Keratinocyte (primary cell): ENCODE results near the gene DGKA. TPM values are rescaled to one million over a fixed set of nuclear protein-coding genes. Genes with fewer than 3 reads are reported as not detected.

ENCODE experiments used
- DNase-seq: peaks from one replicate; pipeline ENCODE4 v3.0.0-alpha.2; 2011; ENCODE audit warnings: low read depth, missing footprints, low spot score
- FAIRE-seq: peaks from 2 replicates; lab custom pipeline; 2011; peaks lifted over from hg19 to GRCh38; lab: Jason Lieb, UNC
- H2AFZ ChIP-seq: 2 replicates; pipeline ENCODE4 v1.6.0; 2012; ENCODE audit warnings: low read length, control low read depth, inconsistent platforms; ENCODE audit not compliant: control insufficient read depth
- H3K27ac ChIP-seq: 2 replicates; pipeline ENCODE4 v1.5.1; 2011; ENCODE audit warnings: low read length; ENCODE audit not compliant: control insufficient read depth, insufficient read depth
- H3K27me3 ChIP-seq: 3 replicates; pipeline ENCODE4 v1.6.0; 2011; ENCODE audit warnings: low read length; ENCODE audit not compliant: control insufficient read depth, insufficient read depth; ENCODE audit errors: extremely low read depth
- H3K36me3 ChIP-seq, 2 experiments: 2 replicates in 1 of 2; 3 replicates in 1 of 2; pipeline ENCODE4 v1.5.1; 2011; ENCODE audit warnings: low read length in 2 of 2, mild to moderate bottlenecking in 1 of 2; ENCODE audit not compliant: control insufficient read depth in 2 of 2, insufficient read depth in 2 of 2; ENCODE audit errors: extremely low read depth in 1 of 2
- H3K4me1 ChIP-seq: 3 replicates; pipeline ENCODE4 v1.5.1; 2011; ENCODE audit warnings: low read length; ENCODE audit not compliant: control insufficient read depth, insufficient read depth; ENCODE audit errors: extremely low read depth
- H3K4me2 ChIP-seq: 3 replicates; pipeline ENCODE4 v1.6.0; 2011; ENCODE audit warnings: low read depth, low read length; ENCODE audit not compliant: control insufficient read depth, insufficient read depth; ENCODE audit errors: extremely low read depth
- H3K4me3 ChIP-seq, 3 experiments: fragments of 200-600 bp in 1 of 3; sonication (generic) in 1 of 3; 2 replicates in 2 of 3; 3 replicates in 1 of 3; pipeline ENCODE4 v1.5.1; 2011 to 2016; ENCODE audit warnings: low read length in 3 of 3, mild to moderate bottlenecking in 3 of 3, control low read depth in 2 of 3, inconsistent platforms in 1 of 3, low read depth in 1 of 3, mixed read lengths in 1 of 3, mixed run types in 1 of 3, moderate library complexity in 1 of 3; ENCODE audit not compliant: control insufficient read depth in 2 of 3, insufficient read depth in 2 of 3; ENCODE audit errors: extremely low read depth in 1 of 3
- H3K79me2 ChIP-seq: 2 replicates; pipeline ENCODE4 v1.6.0; 2012; ENCODE audit warnings: low read length; ENCODE audit not compliant: control insufficient read depth, insufficient read depth
- H3K9ac ChIP-seq: 3 replicates; pipeline ENCODE4 v1.6.0; 2011; ENCODE audit warnings: low read length; ENCODE audit not compliant: control insufficient read depth, insufficient read depth; ENCODE audit errors: extremely low read depth
- H3K9me1 ChIP-seq: 3 replicates; pipeline ENCODE4 v1.6.0; 2011; ENCODE audit warnings: low read length; ENCODE audit not compliant: control insufficient read depth, insufficient read depth; ENCODE audit errors: extremely low read depth
- H3K9me3 ChIP-seq: 2 replicates; pipeline ENCODE4 v1.5.1; 2012; ENCODE audit warnings: low read depth, low read length; ENCODE audit not compliant: control insufficient read depth
- H4K20me1 ChIP-seq: 3 replicates; pipeline ENCODE4 v1.6.0; 2011; ENCODE audit warnings: low read length; ENCODE audit not compliant: control insufficient read depth, insufficient read depth; ENCODE audit errors: extremely low read depth
- CTCF ChIP-seq, 3 experiments: IDR thresholded peaks in 1 of 3; conservative IDR thresholded peaks in 1 of 3; optimal IDR thresholded peaks in 1 of 3; 2 replicates in 2 of 3; 3 replicates in 1 of 3; pipeline versions ENCODE3 to v1.5.1; 2011; ENCODE audit warnings: low read length in 3 of 3, mild to moderate bottlenecking in 3 of 3, moderate library complexity in 2 of 3, control low read depth in 1 of 3, inconsistent platforms in 1 of 3; ENCODE audit not compliant: insufficient read depth in 2 of 3; ENCODE audit errors: extremely low read depth in 1 of 3
- EZH2 ChIP-seq: IDR thresholded peaks from one replicate; pipeline ENCODE4 v1.6.1; 2012; ENCODE audit warnings: inconsistent platforms, mild to moderate bottlenecking, low read length, moderate library complexity
- dilution Hi-C: fragments of 300-500 bp; cut with MboI; formaldehyde crosslinking; loops from one replicate; pipeline ENCODE4 v1.7.0; 2020; ENCODE audit warnings: low sequenced_read_pairs; ENCODE audit not compliant: extremely low pct_ligation_motif_present
- polyA plus RNA-seq, 5 experiments: library from polyadenylated mRNA; depleted of rRNA in 3 of 5; stranded (reverse) in 3 of 5; stranded (forward) in 1 of 5; unstranded in 1 of 5; fragments of >200 nt; gene quantifications; 1 replicate in 1 of 5; 2 replicates in 3 of 5; 3 replicates in 1 of 5; pipeline versions ENCODE4 v1.2.1 to v1.2.3, GENCODE V29; 2011 to 2012; ENCODE audit warnings: missing spikeins in 2 of 5, low read depth in 1 of 5, low replicate concordance in 1 of 5

The DGKA gene
- polyA plus RNA-seq, 1 donor (not counting 4 experiments of a cell fraction or from before 2014, with no cell fraction given), result 174 TPM

DNA sequence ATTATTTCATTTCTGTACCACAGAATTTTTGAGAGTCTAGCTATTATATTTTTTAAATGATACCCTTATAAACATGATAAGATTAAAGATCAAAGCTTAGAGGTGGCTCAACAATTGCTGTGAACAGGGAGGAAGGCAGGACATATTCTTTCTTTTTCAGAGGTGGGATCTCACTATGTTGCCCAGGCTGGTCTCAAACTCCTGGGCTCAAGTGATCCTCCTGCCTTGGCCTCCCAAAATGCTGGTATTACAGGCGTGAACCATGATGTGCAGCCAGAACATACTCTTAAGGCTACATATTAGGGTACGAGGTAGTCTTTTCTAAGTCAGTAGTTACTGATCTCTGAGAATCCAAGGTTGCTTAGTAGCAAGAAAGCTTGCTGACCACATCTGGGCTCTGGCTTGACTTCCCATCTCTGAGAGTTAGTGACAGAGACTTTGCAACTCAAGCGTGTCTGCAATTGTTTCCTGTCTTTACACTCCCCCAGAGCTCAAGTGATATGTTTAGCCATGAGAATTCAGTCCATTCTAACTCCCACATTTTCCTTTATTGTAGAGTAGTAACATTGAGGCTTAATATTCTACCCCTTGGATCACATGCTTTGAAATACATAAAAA is 51.5 kb downstream of the DGKA start:
- H3K4me2 ChIP-seq, result no peak overlapping the region
- DNase-seq, result no peak
- no peaks in the 10 kb centered on the region for H3K9me3 ChIP-seq
- H3K27me3 ChIP-seq, result no peaks in the 10 kb centered on the region
- no peaks in the 10 kb centered on the region for H4K20me1 ChIP-seq
- H3K36me3 ChIP-seq, result peaks cover 21 to 23% of the 10 kb centered on the region in 2 experiments
- dilution Hi-C loops, result no loop called here
- TF ChIP-seq CTCF (optimal IDR thresholded peaks at IDR 0.05 in 1 of 3, IDR thresholded peaks at IDR 0.05 in 1 of 3, conservative IDR thresholded peaks at IDR 0.05 in 1 of 3; ENCODE audit: extremely low read depth in 1 of 3, insufficient read depth in 2 of 3, low read length in 3 of 3), result no peak
- TF ChIP-seq EZH2, result no peak
- H3K27ac ChIP-seq, result no peak overlapping the region
- no peak overlapping the region for H2AFZ ChIP-seq
- no peaks in the 10 kb centered on the region for H3K9me1 ChIP-seq
- no peak for FAIRE-seq
- H3K79me2 ChIP-seq, result peaks cover 29% of the 10 kb centered on the region
- no peak overlapping the region for H3K4me3 ChIP-seq
- no peaks in the 10 kb centered on the region for H3K4me1 ChIP-seq
- H3K9ac ChIP-seq, result no peak overlapping the region

DNA sequence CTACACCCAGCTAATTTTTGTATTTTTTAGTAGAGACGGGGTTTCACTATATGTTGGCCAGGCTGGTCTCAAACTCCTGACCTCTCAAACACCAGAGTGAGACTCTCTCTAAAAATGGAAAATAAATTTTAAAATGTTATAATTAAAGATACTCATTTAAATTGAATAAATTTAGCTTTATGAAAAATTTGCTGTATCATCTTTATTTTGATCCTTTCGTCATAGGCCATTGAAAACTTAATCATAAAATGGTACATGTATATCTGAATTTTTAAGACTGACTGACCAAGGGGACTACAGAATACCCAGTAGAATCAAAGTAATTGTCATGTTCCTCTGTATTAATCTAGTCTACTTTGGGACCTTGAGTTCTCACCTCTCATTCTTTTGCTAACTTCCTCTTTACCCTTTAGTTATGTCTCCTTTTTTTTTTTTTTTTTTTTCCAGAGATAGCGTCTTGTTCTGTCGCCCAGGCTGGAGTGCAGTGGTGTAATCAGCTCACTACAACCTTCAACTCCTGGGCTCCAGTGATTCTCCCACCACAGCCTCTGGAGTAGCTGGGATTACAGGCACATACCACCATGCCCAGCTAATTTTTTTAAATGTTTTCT is 52.4 kb downstream of the DGKA start:
- H3K9me1 ChIP-seq, result no peaks in the 10 kb centered on the region
- DNase-seq (no peak), FAIRE-seq (no peak)
- TF ChIP-seq EZH2 (no peak), CTCF (optimal IDR thresholded peaks at IDR 0.05 in 1 of 3, IDR thresholded peaks at IDR 0.05 in 1 of 3, conservative IDR thresholded peaks at IDR 0.05 in 1 of 3; ENCODE audit: extremely low read depth in 1 of 3, insufficient read depth in 2 of 3, low read length in 3 of 3) (no peak)
- H2AFZ ChIP-seq, result no peak overlapping the region
- H4K20me1 ChIP-seq, result no peaks in the 10 kb centered on the region
- H3K9ac ChIP-seq, result no peak overlapping the region
- no peaks in the 10 kb centered on the region for H3K9me3 ChIP-seq
- no peak overlapping the region for H3K27ac ChIP-seq
- no peak overlapping the region for H3K4me3 ChIP-seq
- H3K36me3 ChIP-seq, result peaks cover 17 to 21% of the 10 kb centered on the region in 2 experiments
- no peak overlapping the region for H3K4me2 ChIP-seq
- dilution Hi-C loops, result no loop called here
- H3K4me1 ChIP-seq, result no peaks in the 10 kb centered on the region
- H3K27me3 ChIP-seq, result no peaks in the 10 kb centered on the region
- H3K79me2 ChIP-seq, result peaks cover 21% of the 10 kb centered on the region
